ENCODE results near the gene AFAP1.

DNA sequence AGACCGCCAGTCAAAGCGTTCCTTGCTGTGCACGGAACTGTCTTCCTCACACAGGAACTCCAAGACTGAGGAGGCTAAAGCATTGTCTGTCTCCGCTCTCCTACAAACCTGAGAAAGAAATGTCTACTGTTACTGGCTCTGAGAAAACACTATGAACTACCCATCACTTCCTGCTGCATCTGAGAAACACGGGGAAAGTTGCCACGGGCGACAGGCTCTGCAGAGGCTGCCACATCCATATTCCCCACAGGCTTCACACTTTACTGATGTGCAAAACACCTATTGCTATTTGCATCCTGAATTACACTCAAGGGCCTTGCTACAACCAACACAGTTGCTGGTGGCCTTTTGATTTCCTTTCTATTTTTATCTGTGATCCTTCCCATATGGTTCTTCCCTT lies 59.0 kb downstream of the AFAP1 start:
- TF ChIP-seq, protein P1, sequence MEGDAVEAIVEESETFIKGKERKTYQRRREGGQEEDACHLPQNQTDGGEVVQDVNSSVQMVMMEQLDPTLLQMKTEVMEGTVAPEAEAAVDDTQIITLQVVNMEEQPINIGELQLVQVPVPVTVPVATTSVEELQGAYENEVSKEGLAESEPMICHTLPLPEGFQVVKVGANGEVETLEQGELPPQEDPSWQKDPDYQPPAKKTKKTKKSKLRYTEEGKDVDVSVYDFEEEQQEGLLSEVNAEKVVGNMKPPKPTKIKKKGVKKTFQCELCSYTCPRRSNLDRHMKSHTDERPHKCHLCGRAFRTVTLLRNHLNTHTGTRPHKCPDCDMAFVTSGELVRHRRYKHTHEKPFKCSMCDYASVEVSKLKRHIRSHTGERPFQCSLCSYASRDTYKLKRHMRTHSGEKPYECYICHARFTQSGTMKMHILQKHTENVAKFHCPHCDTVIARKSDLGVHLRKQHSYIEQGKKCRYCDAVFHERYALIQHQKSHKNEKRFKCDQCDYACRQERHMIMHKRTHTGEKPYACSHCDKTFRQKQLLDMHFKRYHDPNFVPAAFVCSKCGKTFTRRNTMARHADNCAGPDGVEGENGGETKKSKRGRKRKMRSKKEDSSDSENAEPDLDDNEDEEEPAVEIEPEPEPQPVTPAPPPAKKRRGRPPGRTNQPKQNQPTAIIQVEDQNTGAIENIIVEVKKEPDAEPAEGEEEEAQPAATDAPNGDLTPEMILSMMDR (IDR thresholded peaks at IDR 0.05), result no peak
- no peak for TF ChIP-seq POLR2A (IDR thresholded peaks at IDR 0.05)

Data from lower leg skin (tissue), 3 donors.